ENCODE results near the gene IL1RAPL2. TPM values are rescaled to one million over a fixed set of nuclear protein-coding genes. Genes with fewer than 3 reads are reported as not detected.

Gene IL1RAPL2
- total and polyA plus RNA-seq, 2 donors (not counting 3 experiments of a cell fraction or from before 2014, with no cell fraction given), result not detected

GRCh38 chrX:105052926-105053325 lies 486.9 kb downstream of the IL1RAPL2 start:
- no peaks in the 10 kb centered on the region for H3K36me3 ChIP-seq (ENCODE audit: control insufficient read depth in 2 of 2, extremely low read depth in 1 of 2, insufficient read depth in 2 of 2, low read length in 2 of 2)
- no peak overlapping the region for H3K4me2 ChIP-seq (ENCODE audit: insufficient read depth, low read length)
- ChIA-PET CTCF (no interaction called here), POLR2A (no interaction called here)
- intact Hi-C loops (cut with micrococcal nuclease), result no loop called here
- H3K4me1 ChIP-seq (ENCODE audit: control insufficient read depth, extremely low read depth, insufficient read depth, low read length), result no peaks in the 10 kb centered on the region
- no peak overlapping the region for H3K4me3 ChIP-seq (replicated peaks in 1 of 3; ENCODE audit: insufficient read depth in 1 of 3, low read depth in 1 of 3, low read length in 3 of 3)
- FAIRE-seq (no peak), DNase-seq (ENCODE audit: low read depth, low spot score) (no peak)
- H3K9me1 ChIP-seq (replicated peaks; ENCODE audit: control insufficient read depth, extremely low read depth, insufficient read depth, low read length), result no peaks in the 10 kb centered on the region
- H3K27me3 ChIP-seq (ENCODE audit: control insufficient read depth in 2 of 2, insufficient read depth in 2 of 2, low read length in 2 of 2), result no peaks in the 10 kb centered on the region
- no peak overlapping the region for H3K27ac ChIP-seq (ENCODE audit: insufficient read depth, low read depth, low read length)
- dilution Hi-C loops (cut with MboI; ENCODE audit: extremely low pct_ligation_motif_present, low sequenced_read_pairs), result no loop called here
- H3K9me3 ChIP-seq (replicated peaks; ENCODE audit: control insufficient read depth, insufficient read depth, low read length), result no peaks in the 10 kb centered on the region
- BruUV-seq (replicated peaks), result no TSS peak
- no peak overlapping the region for H2AFZ ChIP-seq (ENCODE audit: low read depth, low read length)
- no peaks in the 10 kb centered on the region for H3K79me2 ChIP-seq (ENCODE audit: control insufficient read depth, insufficient read depth, low read length)
- no peaks in the 10 kb centered on the region for H4K20me1 ChIP-seq (replicated peaks; ENCODE audit: control insufficient read depth, extremely low read depth, insufficient read depth, low read length)
- TF ChIP-seq POLR2AphosphoS5 (IDR thresholded peaks at IDR 0.05; ENCODE audit: insufficient read depth, low read depth, low read length), result no peak
- no peak for TF ChIP-seq FOS (IDR thresholded peaks at IDR 0.05; ENCODE audit: borderline replicate concordance, insufficient read depth, low read length)
- TF ChIP-seq EZH2 (IDR thresholded peaks at IDR 0.05; ENCODE audit: borderline replicate concordance, low read depth, low read length, severe bottlenecking), result no peak
- TF ChIP-seq, protein P1, sequence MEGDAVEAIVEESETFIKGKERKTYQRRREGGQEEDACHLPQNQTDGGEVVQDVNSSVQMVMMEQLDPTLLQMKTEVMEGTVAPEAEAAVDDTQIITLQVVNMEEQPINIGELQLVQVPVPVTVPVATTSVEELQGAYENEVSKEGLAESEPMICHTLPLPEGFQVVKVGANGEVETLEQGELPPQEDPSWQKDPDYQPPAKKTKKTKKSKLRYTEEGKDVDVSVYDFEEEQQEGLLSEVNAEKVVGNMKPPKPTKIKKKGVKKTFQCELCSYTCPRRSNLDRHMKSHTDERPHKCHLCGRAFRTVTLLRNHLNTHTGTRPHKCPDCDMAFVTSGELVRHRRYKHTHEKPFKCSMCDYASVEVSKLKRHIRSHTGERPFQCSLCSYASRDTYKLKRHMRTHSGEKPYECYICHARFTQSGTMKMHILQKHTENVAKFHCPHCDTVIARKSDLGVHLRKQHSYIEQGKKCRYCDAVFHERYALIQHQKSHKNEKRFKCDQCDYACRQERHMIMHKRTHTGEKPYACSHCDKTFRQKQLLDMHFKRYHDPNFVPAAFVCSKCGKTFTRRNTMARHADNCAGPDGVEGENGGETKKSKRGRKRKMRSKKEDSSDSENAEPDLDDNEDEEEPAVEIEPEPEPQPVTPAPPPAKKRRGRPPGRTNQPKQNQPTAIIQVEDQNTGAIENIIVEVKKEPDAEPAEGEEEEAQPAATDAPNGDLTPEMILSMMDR (IDR thresholded peaks at IDR 0.05; ENCODE audit: extremely low read depth in 1 of 2, insufficient read depth in 1 of 2, low read depth in 1 of 2, low read length in 2 of 2), result no peak
- TF ChIP-seq, protein P2, sequence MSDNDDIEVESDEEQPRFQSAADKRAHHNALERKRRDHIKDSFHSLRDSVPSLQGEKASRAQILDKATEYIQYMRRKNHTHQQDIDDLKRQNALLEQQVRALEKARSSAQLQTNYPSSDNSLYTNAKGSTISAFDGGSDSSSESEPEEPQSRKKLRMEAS (IDR thresholded peaks at IDR 0.05; ENCODE audit: insufficient read depth, insufficient read length), result no peak
- TF ChIP-seq POLR2A (IDR thresholded peaks at IDR 0.05; ENCODE audit: low read depth, low read length), result no peak
- no peak for TF ChIP-seq JUN (IDR thresholded peaks at IDR 0.05; ENCODE audit: borderline replicate concordance, insufficient read depth, insufficient read length, low read depth)
- TF ChIP-seq GATA2 (IDR thresholded peaks at IDR 0.05; ENCODE audit: insufficient read depth, insufficient read length, low read depth, low read length), result no peak
- no peak for TF ChIP-seq MYC (IDR thresholded peaks at IDR 0.05; ENCODE audit: low read depth, low read length)
- no peak overlapping the region for H3K9ac ChIP-seq (replicated peaks; ENCODE audit: extremely low read depth, insufficient read depth, low read length)
